Heart right ventricle (tissue), 16 donors: ENCODE measurements around the gene TC2N. TPM values are rescaled to one million over a fixed set of nuclear protein-coding genes. Genes with fewer than 3 reads are reported as not detected.

ENCODE experiments used
- ATAC-seq, 8 donors: fragments of 200-7000 bp; cut with Tn5 transposase; one replicate each; pipeline ENCODE4 v1.9.1; 2020; ENCODE audit warnings: mild to moderate bottlenecking in 8 of 8, moderate library complexity in 8 of 8, moderate number of reproducible peaks in 1 of 8
- DNase-seq, 2 donors: peaks; one replicate each; pipeline ENCODE4 v3.0.0-alpha.2; 2020
- H3K27ac ChIP-seq, 10 donors: fragments of 200-600 bp; sonication (generic) in 2 of 10; one replicate each; pipeline versions ENCODE4 v1.5.0 to v1.8.0; 2020 to 2022; ENCODE audit warnings: mild to moderate bottlenecking in 3 of 10
- H3K27me3 ChIP-seq, 7 donors: fragments of 200-600 bp; one replicate each; pipeline ENCODE4 v1.8.0; 2021 to 2022; ENCODE audit warnings: mild to moderate bottlenecking in 2 of 7
- H3K36me3 ChIP-seq, 9 donors: fragments of 200-600 bp; sonication (generic) in 1 of 9; one replicate each; pipeline versions ENCODE4 v1.5.0 to v1.8.0; 2020 to 2022; ENCODE audit warnings: mild to moderate bottlenecking in 2 of 9
- H3K4me1 ChIP-seq, 9 donors: fragments of 200-600 bp; sonication (generic) in 1 of 9; one replicate each; pipeline versions ENCODE4 v1.5.0 to v1.8.0; 2020 to 2022; ENCODE audit warnings: mild to moderate bottlenecking in 4 of 9
- H3K4me3 ChIP-seq, 10 donors: fragments of 200-600 bp; sonication (generic) in 2 of 10; one replicate each; pipeline versions ENCODE4 v1.5.0 to v1.8.0; 2020 to 2022; ENCODE audit warnings: mild to moderate bottlenecking in 7 of 10, moderate library complexity in 2 of 10
- H3K9me3 ChIP-seq, 11 donors: fragments of 200-600 bp in 10 of 11; sonication (generic) in 2 of 11; one replicate each; pipeline versions ENCODE4 v1.5.0 to v1.8.0; 2013 to 2022; ENCODE audit warnings: mild to moderate bottlenecking in 2 of 11, control low read depth in 1 of 11, moderate library complexity in 1 of 11
- CTCF ChIP-seq, 9 donors: fragments of 200-600 bp; sonication (generic) in 2 of 9; IDR thresholded peaks; one replicate each; pipeline versions ENCODE4 v1.5.0 to v1.8.0; 2021 to 2022; ENCODE audit warnings: antibody characterized with exemption in 9 of 9, mild to moderate bottlenecking in 5 of 9, moderate library complexity in 1 of 9
- WGBS, 2 donors: extraction: QIAGEN DNeasy Blood & Tissue Kit; methylation state at CpG; one replicate each; pipeline ENCODE4 v1.1.7; 2013; ENCODE audit warnings: inconsistent platforms in 1 of 2; 5-methylcytosine and 5-hydroxymethylcytosine counted together
- intact Hi-C, 10 donors: fragments of 100-400 bp; cut with DNase I; formaldehyde crosslinking; loops; one replicate each; pipeline versions ENCODE4 v1.11.1 to v1.14.2; 2022
- polyA plus RNA-seq, 2 donors: library from polyadenylated mRNA; stranded (reverse); fragments of 200-250 nt; gene quantifications; one replicate each; pipeline ENCODE4 v1.2.3, GENCODE V29; 2013
- total RNA-seq, 10 donors: library from RNA; stranded (reverse); fragmentation: NEBNext Ultra II Directional in 3 of 10; extraction: Animal tissue kit (Norgen Biotek cat#: 25700) in 3 of 10; gene quantifications; one replicate each; pipeline versions ENCODE4 v1.2.1 to v1.2.4, GENCODE V29; 2021 to 2023
- donor health status: Arrhythmogenic right ventricular cardiomyopathy.
- donor health status: ischemic (EF 13 %, LVEDD 7.1; RV severe dilation, severe dysfunction).
- donor health status: healthy with polysubstance abuse.
- donor health status: DM: no; HTN: yes; CAD: no.
- donor health status: DM: no; HTN: no; CAD: no.
- donor health status: ischemic (EF 25% LVEDD 6.9; RV normal size, moderate dysfunction).
- donor health status: ischemic (EF 25% LVEDD 5.7; RV mildly dilated, moderate dysfunction).
- donor health status: healthy.
- donor health status: DM: yes; HTN: yes; CAD: no.
- donor health status: Ischemic cardiomyopathy.
- donor health status: ischemic (EF 35%, LVEDD 5.7; RV mildly dilated, moderate dysfunction).
- donor health status: nonischemic (EF 11% LVEDD 7.7; RV severe dilation, severe dysfunction).
- donor health status: DM: yes; HTN: yes; CAD: no.
- donor health status: PGD.
- donor health status: ischemic (EF 29% LVEDD 5.4; RV normal size, mild dysfunction).
- donor health status: nonischemic (EF 23%, LVEDD 6.1; RV moderate dilation, normal function).

Gene TC2N
- total and polyA plus RNA-seq, 12 donors: 1.8 to 12.4 (median 3.8) TPM

GRCh38 chr14:91835920-91836843 is 31.2 kb downstream of the TC2N start:
- no peaks in the 10 kb centered on the region for H3K36me3 ChIP-seq
- TF ChIP-seq CTCF (IDR thresholded peaks at IDR 0.05): peak in 1 of 9 donors; percentile 29
- peak in 7 of 8 donors; percentile 68 to 94 (median 90) for ATAC-seq
- H3K9me3 ChIP-seq: no peaks in the 10 kb centered on the region
- WGBS, 2 donors: 1 to 2% methylated on average over 78 to 84 of the region's 84 CpGs
- peak overlapping the region in 9 of 10 donors; percentile 13 to 80 (median 58) for H3K27ac ChIP-seq
- intact Hi-C loops: no loop called here
- H3K27me3 ChIP-seq: peaks cover 0 to 87% (median 51%) of the 10 kb centered on the region in 7 donors
- peaks cover 0 to 25% (median 8%) of the 10 kb centered on the region in 9 donors for H3K4me1 ChIP-seq
- H3K4me3 ChIP-seq: peak overlapping the region; percentile 32 to 64 (median 52)
- DNase-seq: peak; percentile 12 to 66

- H3K36me3 ChIP-seq: no peaks in the 10 kb centered on the region
- peak overlapping the region; percentile 32 to 64 (median 52) for H3K4me3 ChIP-seq
- H3K9me3 ChIP-seq: no peaks in the 10 kb centered on the region
- DNase-seq (no peak), ATAC-seq (no peak)
- peaks cover 0 to 25% (median 8%) of the 10 kb centered on the region in 9 donors for H3K4me1 ChIP-seq
- intact Hi-C loops: no loop called here
- 11% methylated on average over 19 of the region's 19 CpGs for WGBS, 2 donors
- no peak for TF ChIP-seq CTCF (IDR thresholded peaks at IDR 0.05)
- peak overlapping the region in 8 of 10 donors; percentile 13 to 80 (median 58) for H3K27ac ChIP-seq
- peaks cover 0 to 94% (median 49%) of the 10 kb centered on the region in 7 donors for H3K27me3 ChIP-seq
Measured at GRCh38 chr14:91835197-91835919, 32.0 kb downstream of the TC2N start.

- H3K36me3 ChIP-seq: no peaks in the 10 kb centered on the region
- intact Hi-C loops: no loop called here
- no peak for TF ChIP-seq CTCF (IDR thresholded peaks at IDR 0.05)
- H3K9me3 ChIP-seq: no peaks in the 10 kb centered on the region
- peaks cover 0 to 25% (median 8%) of the 10 kb centered on the region in 9 donors for H3K4me1 ChIP-seq
- peaks cover 0 to 86% (median 49%) of the 10 kb centered on the region in 7 donors for H3K27me3 ChIP-seq
- 58 to 65% methylated on average over 2 of the region's 2 CpGs for WGBS, 2 donors
- H3K27ac ChIP-seq: no peak overlapping the region
- H3K4me3 ChIP-seq: no peak overlapping the region
- no peak for ATAC-seq
- DNase-seq: no peak
Measured at GRCh38 chr14:91834571-91834970, 32.8 kb downstream of the TC2N start.

- H3K9me3 ChIP-seq: peaks cover 0 to 11% (median 4%) of the 10 kb centered on the region in 11 donors
- H3K4me3 ChIP-seq: no peak overlapping the region
- DNase-seq: no peak
- ATAC-seq: no peak
- no peaks in the 10 kb centered on the region for H3K36me3 ChIP-seq
- H3K27me3 ChIP-seq: peaks cover 0 to 56% (median 31%) of the 10 kb centered on the region in 7 donors
- H3K27ac ChIP-seq: no peak overlapping the region
- peaks cover 0 to 13% (median 3%) of the 10 kb centered on the region in 9 donors for H3K4me1 ChIP-seq
- no peak for TF ChIP-seq CTCF (IDR thresholded peaks at IDR 0.05)
- 34 to 40% methylated on average over 1 of the region's 1 CpG for WGBS, 2 donors
- intact Hi-C loops: no loop called here
Measured at GRCh38 chr14:91831337-91831736, 36.0 kb downstream of the TC2N start.
